ENCODE results near the gene TRIM24.
"Not testable (repeated sequence)": the region's sequence is repeated elsewhere in the genome, so short reads cannot be mapped to it uniquely, and the experiment has no call there.

The TRIM24 gene

DNA sequence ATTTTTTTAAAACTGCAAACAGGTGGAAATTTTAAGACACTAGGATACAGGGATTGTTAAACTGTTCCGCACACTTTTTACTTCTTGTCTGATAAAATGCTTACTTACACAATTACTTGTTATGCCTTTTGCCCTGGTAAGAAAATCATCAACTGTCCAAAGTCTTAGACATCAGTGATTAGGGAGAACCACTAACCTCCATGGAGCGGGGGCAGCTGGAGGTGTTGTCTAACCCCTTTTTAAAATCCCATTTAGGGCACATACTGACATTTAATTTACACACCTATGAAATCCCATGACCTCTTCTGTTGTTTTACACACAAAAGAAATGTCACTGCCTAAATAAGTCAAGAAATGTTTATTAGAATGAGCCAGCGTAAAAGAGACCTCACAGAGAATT is 65.7 kb downstream of the TRIM24 start:
- no peak for DNase-seq (ENCODE audit: low spot score)

DNA sequence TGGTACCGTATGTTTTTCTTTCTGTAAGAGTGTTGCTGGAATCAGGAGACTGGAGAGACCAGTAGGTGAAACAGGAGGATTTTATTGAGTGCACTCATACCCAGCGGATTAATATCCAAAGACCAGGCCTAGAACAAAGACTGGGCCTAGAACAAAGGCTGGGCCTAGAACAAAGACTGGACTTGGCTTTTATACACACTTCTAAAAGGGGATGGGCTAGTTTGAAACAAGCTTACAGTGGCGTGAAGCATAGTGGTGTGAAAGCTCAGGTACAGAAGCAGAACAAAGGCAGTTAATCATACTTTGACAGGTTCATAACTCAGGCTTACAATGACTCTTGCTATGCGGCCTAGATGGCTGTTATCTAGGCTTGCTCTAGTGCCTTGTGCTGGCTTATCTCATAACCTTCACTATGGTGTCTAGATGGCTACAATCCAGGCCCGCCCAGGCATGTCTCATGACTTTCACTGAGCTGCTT is 67.7 kb downstream of the TRIM24 start:
- DNase-seq (ENCODE audit: low spot score), result no peak
- FAIRE-seq, result no peak

More for the DNA sequence above, 65.7 kb downstream of the TRIM24 start:
- FAIRE-seq, result no peak

DNA sequence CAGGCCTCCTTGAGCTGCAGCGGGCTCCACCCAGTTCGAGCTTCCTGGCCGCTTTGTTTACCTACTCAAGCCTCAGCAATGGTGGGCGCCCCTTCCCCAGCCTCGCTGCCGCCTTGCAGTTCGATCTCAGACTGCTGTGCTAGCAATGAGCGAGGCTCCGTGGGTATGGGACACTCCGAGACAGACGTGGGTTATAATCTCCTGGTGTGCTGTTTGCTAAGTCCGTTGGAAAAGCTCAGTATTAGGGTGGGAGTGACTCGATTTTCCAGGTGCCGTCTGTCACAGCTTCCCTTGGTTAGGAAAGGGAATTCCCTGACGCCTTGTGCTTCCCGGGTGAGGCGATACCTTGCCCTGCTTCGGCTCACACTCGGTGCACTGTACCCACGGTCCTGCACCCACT is 76.8 kb downstream of the TRIM24 start:
- FAIRE-seq; DNase-seq (ENCODE audit: low spot score): not testable (repeated sequence)

DNA sequence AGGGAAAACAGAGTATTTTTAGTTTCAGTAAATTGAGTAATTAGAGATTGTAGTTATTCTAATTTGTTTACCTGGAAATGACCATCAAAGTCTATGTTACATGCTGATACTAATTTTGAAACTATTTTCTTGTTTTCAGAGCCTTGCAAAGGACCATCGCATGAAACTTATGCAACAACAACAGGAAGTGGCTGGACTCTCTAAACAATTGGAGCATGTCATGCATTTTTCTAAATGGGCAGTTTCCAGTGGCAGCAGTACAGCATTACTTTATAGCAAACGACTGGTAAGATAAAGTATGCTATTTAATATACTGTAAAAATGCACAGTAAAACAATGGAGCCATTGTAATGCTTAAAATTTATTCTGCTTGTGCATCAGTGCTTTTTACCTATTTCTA is 78.5 kb downstream of the TRIM24 start:
- DNase-seq (ENCODE audit: low spot score) (no peak), FAIRE-seq (no peak)

DNA sequence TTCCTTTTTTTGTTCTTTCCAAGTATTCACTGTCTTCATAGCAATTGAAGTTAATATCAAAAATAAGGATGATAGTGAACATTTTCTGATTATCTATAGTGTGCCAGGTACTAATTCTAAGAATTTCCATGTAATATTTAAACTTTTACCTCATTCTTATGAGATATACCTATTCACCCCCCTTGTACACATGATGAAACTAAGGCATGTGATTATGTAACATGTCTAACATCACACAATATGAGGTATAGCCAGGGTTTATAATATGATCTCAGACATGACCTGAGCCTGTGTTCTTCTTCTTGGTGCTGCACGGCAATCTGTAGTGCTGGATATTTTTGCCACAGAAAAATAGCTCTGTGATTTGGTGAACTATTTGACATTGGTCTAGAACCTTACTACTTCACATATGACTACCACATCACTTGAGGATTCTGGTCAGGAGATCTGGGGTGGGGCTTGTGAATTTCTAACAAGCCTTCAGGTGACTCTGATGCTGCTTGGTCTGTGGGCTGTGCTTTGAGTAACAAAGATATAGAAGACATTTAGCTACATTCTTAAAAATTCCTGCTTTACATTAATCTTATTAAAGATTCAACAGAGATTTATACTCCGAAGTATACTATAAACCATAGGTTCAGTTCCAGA is 79.1 kb downstream of the TRIM24 start:
- DNase-seq (ENCODE audit: low spot score) (no peak), FAIRE-seq (no peak)

DNA sequence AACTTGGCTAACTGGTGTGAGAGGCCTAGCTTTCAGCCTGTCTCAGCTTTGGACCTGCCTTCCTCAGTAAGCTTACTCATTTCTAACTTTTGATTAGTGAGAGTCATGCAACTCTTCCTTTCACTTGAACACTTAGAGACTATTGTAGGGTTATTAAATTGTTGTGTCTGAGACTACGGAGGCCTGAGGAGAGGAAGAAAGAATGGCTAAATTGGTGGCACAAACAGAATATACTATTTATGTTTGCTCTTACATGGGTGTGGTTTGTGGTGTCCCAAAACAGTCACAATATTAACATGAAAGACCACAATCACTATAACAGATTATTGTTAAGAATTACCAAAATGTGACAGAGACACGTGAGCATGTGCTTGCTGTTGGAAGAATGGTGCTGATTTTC is 82.1 kb downstream of the TRIM24 start:
- DNase-seq (ENCODE audit: low spot score) (no peak), FAIRE-seq (no peak)

DNA sequence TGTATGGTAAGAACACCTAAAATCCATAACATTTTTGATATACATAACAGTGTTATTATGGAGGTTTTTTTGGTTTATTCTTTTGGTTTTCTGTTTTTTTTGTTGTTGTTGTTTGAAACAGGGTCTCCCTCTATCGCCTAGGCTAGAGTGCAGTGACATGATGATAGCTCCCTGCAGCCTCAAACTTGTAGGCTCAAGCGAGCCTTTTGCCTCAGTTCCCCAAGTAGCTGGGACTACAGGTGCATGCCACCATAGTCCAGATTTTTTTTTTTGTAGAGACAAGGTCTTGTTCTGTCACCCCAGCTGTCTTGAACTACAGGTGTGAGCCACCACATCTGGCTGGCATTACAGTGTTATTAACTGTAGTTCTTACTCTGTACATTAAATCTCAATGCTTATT is 83.7 kb downstream of the TRIM24 start:
- DNase-seq (ENCODE audit: low spot score) (no peak), FAIRE-seq (no peak)

DNA sequence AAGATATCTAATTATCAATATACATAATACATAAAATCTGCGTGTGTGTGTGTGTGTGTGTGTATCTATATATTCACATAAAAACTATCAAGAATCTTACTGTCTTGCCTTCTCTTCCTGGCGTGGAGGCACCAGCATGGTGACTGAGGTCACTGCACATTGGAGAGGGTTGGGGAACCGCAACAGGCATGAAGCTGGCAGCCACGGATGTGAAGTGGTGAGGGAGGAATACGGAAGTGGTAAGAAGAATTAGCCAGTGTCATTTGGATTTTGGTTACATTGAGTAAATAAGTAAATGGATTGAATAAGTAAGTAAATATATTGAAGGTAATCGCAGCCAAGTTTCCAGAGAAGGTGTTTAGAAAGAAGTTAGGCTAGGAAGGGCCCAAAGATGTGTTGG is 85.1 kb downstream of the TRIM24 start:
- no peak for FAIRE-seq

DNA sequence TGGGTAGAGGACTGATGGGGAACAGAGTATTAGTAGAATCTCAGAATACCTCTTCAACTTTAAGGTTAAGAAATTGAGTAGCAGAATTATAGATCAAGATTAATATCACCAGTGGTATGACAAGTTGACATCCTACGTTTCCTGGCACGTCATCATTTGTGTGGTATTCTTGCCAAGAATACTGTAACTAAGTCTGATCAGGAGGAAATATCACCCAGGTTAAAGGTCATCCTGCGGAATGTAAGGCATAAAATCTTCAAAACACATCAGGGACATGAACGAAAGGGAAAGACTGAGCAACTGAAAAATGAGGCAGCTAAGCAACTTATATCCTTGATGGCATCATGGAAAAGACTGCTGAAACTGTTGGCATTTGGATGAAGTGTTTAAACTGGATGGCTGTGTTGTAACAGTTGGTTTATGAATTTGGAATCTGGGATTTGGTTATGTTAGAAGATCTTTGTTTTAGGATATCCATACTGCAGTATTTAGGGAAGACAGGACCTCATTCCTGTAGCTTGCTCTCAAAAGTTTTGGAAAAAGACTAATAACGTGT is 86.1 kb downstream of the TRIM24 start:
- DNase-seq (ENCODE audit: low spot score), result no peak
- FAIRE-seq, result no peak

More for the DNA sequence above, 85.1 kb downstream of the TRIM24 start:
- no peak for DNase-seq (ENCODE audit: low spot score)

DNA sequence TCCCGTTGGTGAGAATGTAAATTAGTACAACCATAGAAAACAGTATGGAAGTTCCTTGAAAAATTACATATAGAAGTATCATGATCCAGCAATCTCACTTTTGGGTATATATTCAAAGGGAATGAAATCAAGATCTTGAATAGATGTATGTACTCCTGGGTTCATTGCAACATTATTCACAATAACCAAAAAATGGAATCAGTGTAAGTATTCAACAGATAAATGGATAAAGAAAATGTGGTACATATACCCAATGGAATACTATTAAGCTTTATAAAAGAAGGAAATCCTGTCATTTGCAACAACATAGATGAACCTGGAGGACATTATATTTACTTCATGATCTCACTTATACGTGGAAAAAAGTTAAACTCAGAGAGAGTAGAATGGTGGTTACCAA is 86.8 kb downstream of the TRIM24 start:
- DNase-seq (ENCODE audit: low spot score) (no peak), FAIRE-seq (no peak)

DNA sequence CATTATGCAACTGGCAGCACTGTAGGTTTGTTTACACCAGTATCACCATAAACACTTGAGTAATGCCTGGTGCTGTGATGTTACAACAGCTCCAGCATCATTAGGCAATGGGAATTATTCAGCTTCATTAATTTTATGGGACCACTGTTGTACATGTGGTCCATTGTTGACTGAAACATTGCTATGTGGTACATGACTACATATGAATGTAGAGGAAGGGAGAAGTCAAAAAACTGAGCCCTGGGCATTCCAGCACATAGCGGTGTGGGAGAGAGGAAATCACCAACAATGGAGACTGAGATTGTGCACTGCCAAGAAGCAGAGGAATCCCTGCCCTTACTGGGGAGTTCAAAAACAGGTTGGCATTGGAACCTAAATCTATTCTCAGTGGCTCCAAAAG is 89.0 kb downstream of the TRIM24 start:
- no peak for DNase-seq (ENCODE audit: low spot score)
- no peak for FAIRE-seq

DNA sequence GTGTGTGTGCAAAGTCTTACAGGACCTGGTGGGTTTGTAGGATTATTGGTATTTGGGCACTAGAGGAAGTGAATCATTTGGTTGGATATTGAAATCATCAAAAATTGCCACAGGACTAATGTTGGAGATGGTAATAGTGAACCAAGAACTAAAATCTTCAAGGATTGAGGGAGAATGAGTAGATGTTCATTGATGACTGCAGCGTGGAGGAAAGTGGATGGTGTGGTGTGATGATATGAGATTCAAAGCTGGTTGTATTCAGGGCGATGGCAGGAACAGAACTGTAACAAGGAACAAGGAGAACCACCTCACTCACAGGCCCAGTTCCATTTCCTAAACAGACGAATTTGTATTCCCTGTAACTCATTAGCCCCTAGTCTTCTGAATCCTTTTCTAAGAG is 90.3 kb downstream of the TRIM24 start:
- no peak for DNase-seq (ENCODE audit: low spot score)
- no peak for FAIRE-seq

DNA sequence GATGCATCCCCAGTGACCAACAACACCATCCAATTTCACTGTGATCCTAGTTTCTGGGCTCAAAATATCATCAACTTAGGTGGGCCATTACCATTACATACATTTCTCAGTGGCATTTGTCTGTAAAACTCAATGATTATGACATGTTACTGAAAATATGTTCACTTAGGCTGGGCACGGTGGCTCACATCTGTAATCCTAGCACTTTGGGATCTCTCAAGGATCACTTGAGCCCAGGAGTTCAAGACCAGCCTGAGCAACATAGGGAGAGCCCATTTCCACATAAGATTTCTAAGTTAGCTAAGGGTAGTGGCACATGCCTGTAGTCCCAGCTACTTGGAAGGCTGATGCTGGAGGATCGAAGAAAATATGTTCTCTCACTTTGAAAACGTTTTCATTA is 91.0 kb downstream of the TRIM24 start:
- DNase-seq (ENCODE audit: low spot score) (no peak), FAIRE-seq (no peak)

DNA sequence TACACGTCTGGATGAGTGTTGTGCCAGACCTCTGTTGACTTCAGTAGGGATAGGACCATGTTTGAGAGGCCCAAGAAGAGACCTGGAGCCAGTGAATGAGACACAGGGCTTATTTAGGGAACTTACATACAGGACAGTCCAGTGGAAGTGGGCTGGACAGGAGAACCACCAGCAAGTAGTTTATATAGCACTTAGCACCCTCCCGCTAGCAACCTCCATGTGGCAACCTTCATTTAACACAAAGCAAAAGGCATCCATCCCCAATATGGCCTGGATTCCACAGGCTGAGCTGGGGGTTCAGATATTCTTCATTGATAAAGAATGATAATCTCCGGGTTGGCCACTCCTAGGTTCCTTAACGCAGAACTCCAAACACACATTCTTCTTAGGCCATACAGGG is 93.7 kb downstream of the TRIM24 start:
- FAIRE-seq (no peak), DNase-seq (ENCODE audit: low spot score) (no peak)

DNA sequence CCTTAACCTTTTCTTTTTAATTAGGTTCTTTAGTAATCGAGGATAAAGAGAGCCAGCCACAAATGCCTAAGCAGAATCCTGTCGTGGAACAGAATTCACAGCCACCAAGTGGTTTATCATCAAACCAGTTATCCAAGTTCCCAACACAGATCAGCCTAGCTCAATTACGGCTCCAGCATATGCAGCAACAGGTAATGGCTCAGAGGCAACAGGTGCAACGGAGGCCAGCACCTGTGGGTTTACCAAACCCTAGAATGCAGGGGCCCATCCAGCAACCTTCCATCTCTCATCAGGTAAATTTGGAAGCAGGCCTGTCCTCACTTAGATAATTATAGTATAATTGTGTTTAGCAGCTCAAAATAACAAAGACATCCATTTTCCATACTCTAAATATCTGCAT is 94.6 kb downstream of the TRIM24 start:
- FAIRE-seq (no peak), DNase-seq (ENCODE audit: low spot score) (no peak)

DNA sequence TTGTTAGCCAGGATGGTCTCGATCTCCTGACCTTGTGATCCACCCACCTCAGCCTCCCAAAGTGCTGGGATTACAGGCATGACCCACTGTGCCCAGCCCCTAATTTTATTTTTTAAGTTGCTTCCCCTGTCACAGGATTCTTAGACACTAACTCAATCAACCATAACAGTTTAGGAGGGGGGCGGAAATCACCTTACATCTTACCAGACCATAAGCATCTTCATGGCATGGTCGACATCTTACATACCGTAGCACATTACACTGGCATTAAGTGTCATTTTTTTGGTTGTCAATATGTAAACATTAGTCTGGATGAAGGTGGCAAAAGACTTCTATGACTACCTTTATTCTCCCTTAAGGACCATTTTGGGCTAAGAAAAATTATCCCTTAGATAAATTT is 95.6 kb downstream of the TRIM24 start:
- DNase-seq (ENCODE audit: low spot score), result no peak
- no peak for FAIRE-seq

DNA sequence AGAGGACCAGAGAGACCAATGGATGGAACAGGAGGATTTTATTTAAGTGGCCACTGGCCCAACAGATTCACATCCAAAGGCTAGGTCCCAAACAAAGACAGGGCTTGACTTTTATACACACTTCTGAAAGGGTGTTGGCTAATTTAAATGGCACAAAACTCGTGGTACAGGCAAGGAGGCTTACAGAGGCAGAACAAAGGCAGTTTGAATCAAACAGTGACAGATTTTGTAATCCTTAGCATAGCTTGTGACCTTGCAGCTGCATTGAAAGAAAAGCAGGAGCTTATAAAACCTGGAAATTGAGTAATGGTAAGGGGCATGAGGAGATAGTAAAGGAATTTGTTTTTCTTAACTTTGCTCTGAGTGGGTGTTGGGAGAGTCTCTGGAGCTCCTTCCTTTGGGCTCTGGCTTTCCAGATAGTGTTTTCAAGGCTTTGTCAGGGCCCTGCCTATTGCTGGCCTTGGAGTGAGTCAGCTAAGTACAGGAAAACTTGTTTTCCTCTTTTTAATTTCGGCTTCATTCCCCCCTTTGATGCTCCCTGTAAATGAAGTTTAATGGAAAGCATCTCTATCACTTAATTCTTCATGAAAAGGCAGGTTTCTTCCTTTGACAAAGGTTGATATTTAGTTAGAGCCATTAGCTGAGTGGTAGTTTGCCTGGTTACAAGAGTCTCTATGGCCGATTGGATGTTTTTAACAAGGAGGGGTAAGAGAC is 96.9 kb downstream of the TRIM24 start:
- no peak for FAIRE-seq
- DNase-seq (ENCODE audit: low spot score), result no peak

DNA sequence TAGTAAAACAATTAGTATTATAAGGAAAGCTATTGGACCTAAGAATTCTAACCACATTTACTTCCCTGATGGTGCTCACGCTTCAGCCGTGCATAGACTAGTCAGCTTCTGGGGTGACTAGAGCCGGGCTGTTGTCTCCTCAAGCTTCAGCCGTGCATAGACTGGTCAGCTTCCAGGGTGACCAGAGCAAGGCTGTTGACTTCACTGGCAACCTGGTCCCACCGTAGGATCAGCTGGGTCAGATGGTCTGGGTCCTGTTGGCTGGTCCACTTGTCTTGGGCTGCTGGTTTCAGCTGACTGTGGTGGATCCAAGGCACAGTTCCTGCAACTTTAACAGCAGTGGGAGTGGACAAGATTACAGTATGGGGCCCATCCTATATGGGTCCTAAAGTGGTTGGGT is 99.4 kb downstream of the TRIM24 start:
- DNase-seq (ENCODE audit: low spot score), result no peak
- no peak for FAIRE-seq

DNA sequence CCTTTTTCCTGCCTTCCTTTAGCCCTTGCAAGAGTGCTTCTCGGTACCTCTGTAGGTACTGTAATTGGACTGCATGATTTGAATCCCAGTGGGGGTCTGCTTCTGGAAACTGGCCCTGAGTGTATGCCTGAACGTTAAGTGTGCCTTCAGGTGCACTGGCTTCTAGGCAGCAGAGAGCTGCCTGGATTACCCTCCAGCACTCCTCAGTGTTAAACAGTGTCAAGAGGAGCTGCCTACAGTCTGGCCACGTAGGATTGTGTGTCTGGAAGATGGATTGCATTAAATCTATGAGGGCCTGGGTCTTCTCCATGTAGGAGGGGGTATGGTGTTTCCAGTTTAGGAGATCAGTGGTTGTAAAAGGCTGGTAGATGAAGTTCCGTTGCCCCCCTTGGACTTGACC is 103.7 kb downstream of the TRIM24 start:
- no peak for DNase-seq (ENCODE audit: low spot score)
- FAIRE-seq, result no peak

DNA sequence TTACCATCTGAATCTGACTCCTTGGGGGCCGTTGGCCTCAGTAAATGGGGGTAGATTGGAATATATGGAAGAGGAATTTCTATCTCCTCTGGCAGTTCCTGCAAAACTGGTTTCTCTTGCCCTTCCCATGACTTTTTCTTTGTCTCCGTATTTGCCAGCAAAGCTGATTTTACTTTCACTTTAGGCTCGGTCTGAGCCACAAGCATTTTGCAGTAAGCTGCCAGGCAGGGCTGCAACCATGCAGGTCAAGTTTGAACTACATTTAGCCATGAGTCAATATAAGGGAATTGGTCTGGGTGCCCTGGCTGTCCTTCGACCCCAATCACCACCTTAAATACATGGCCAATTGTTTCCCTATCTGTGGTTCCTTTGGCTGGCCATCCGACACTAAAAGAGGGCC is 104.3 kb downstream of the TRIM24 start:
- DNase-seq (ENCODE audit: low spot score) (no peak), FAIRE-seq (no peak)

DNA sequence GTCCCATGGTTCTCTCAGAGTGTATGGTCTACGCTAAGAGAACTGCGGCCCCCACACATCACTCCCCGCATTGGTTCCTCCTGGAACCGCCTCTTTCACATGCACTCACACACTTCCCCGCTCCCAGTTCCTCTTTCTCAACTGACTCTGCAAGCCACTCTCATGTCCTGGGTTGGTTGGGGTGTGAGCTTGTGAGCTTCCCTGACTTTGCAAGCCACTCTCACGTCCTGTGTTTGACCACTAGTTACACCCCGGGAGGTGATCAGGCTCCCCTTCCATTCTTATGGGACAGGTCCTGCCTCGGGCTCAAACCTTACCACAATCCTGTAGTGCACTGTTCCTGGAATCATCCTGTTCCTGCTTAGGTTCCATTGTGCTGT is 105.0 kb downstream of the TRIM24 start:
- DNase-seq (ENCODE audit: low spot score) (no peak), FAIRE-seq (no peak)

DNA sequence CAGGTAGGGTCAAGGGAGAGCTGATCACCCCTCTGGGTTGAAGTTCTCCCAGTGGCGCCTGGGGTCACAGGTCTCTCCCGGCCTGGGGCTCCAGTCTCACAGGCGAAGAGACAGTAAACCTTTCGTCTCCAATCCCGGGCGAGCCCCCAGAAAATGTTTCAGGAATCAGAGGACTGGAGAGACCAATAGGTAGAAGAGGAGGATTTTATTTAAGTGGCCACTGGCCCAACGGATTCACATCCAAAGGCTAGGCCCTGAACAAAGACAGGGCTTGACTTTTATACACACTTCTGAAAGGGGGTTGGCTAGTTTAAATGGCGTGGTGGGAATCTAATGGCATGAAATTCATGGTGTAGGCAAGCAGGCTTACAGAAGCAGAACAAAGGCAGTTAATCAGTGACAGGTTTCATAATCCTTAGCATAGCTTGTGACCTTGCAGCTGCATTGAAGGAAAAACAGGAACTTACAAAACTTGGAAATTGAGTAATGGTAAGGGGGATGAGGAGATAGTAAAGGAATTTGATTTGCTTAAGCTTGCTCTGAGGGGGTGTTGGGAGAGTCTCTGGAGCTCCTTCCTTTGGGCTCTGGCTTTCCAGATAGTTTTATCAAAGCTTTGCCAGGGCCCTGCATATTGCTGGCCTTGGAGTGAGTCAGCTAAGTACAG is 105.5 kb downstream of the TRIM24 start:
- DNase-seq (ENCODE audit: low spot score) (no peak), FAIRE-seq (no peak)

Data from urothelium cell line (cell line).